HepG2 (cell line): ENCODE results near the gene ZNF292. TPM values are rescaled to one million over a fixed set of nuclear protein-coding genes. Genes with fewer than 3 reads are reported as not detected.

Experiments used
- ATAC-seq: fragments of 200-7000 bp; cut with Tn5 transposase; 3 replicates; pipeline ENCODE4 v1.9.1; 2020; ENCODE audit warnings: mild to moderate bottlenecking, moderate library complexity
- BruUV-seq: library from RNA; stranded (reverse); fragments of 400-500 nt; replicated peaks from 2 replicates; lab custom pipeline; 2021; lab: Mats Ljungman, UMichigan
- CTCF ChIA-PET: fragments of 300-600 bp; formaldehyde crosslinking; extraction: SDS; loops from one replicate; lab custom pipeline; 2021; ENCODE audit warnings: low total read pairs, inconsistent platforms, low intra/inter-chr PET ratio; lab: Yijun Ruan, JAX
- POLR2A ChIA-PET: fragments of 350-600 bp; sonication (Branson Sonifier 250); formaldehyde crosslinking; loops from one replicate; lab custom pipeline; 2020; ENCODE audit warnings: antibody characterized with exemption, inconsistent platforms; lab: Yijun Ruan, JAX
- DNase-seq: peaks from one replicate; pipeline ENCODE4 v3.0.0-alpha.2; 2015; ENCODE audit warnings: low spot score
- FAIRE-seq: peaks from 3 replicates; lab custom pipeline; 2011; peaks lifted over from hg19 to GRCh38; lab: Jason Lieb, UNC
- H2AFZ ChIP-seq: one replicate; pipeline ENCODE4 v1.6.1; 2011; ENCODE audit warnings: low read length, inconsistent platforms
- H3K27ac ChIP-seq: fragments of 300-600 bp; 3 replicates; pipeline ENCODE4 v1.8.0; 2011; ENCODE audit warnings: mixed run types, mild to moderate bottlenecking, mixed read lengths, low read length, inconsistent platforms; ENCODE audit not compliant: insufficient read depth; ENCODE audit errors: extremely low read length
- H3K27me3 ChIP-seq, 2 experiments: fragments of 200-600 bp in 1 of 2; 2 replicates in 1 of 2; 3 replicates in 1 of 2; pipeline versions ENCODE4 v1.6.0 to v1.8.0; 2011; ENCODE audit warnings: low read length in 2 of 2, mild to moderate bottlenecking in 2 of 2, moderate library complexity in 2 of 2, inconsistent platforms in 1 of 2; ENCODE audit not compliant: insufficient read depth in 2 of 2, control insufficient read depth in 1 of 2
- H3K36me3 ChIP-seq, 2 experiments: fragments of 200-600 bp in 1 of 2; replicated peaks in 1 of 2; 2 replicates in 1 of 2; 3 replicates in 1 of 2; pipeline versions ENCODE4 v1.5.1 to v1.8.0; 2011; ENCODE audit warnings: low read length in 2 of 2, inconsistent platforms in 1 of 2; ENCODE audit not compliant: insufficient read depth in 2 of 2, control insufficient read depth in 1 of 2
- H3K4me1 ChIP-seq: 2 replicates; pipeline ENCODE4 v1.5.1; 2012; ENCODE audit warnings: low read length, inconsistent platforms; ENCODE audit not compliant: insufficient read depth
- H3K4me2 ChIP-seq: 2 replicates; pipeline ENCODE4 v1.6.0; 2011; ENCODE audit warnings: low read depth, low read length, inconsistent platforms
- H3K4me3 ChIP-seq, 3 experiments: fragments of 200-600 bp in 1 of 3; sonication (generic), shearing (Covaris generic) in 1 of 3; replicated peaks in 1 of 3; 2 replicates each; pipeline ENCODE4 v1.5.1; 2011 to 2016; ENCODE audit warnings: low read length in 3 of 3, inconsistent platforms in 2 of 3, low read depth in 2 of 3, mild to moderate bottlenecking in 2 of 3, control low read depth in 1 of 3, mixed read lengths in 1 of 3; ENCODE audit not compliant: insufficient read depth in 1 of 3
- H3K79me2 ChIP-seq: one replicate; pipeline ENCODE4 v1.6.1; 2011; ENCODE audit warnings: low read length, inconsistent platforms; ENCODE audit not compliant: insufficient read depth
- H3K9ac ChIP-seq: 2 replicates; pipeline ENCODE4 v1.6.0; 2011; ENCODE audit warnings: mild to moderate bottlenecking, low read depth, low read length, inconsistent platforms; ENCODE audit not compliant: insufficient read depth
- H3K9me3 ChIP-seq: 2 replicates; pipeline ENCODE4 v1.5.1; 2012; ENCODE audit warnings: mild to moderate bottlenecking, low read length
- H4K20me1 ChIP-seq: 2 replicates; pipeline ENCODE4 v1.6.0; 2011; ENCODE audit warnings: inconsistent platforms, mild to moderate bottlenecking, low read length, moderate library complexity; ENCODE audit not compliant: insufficient read depth
- HOXD1 ChIP-seq: sonication (generic); formaldehyde crosslinking; IDR thresholded peaks from 2 replicates; pipeline ENCODE4 v1.5.0; 2020; ENCODE audit warnings: missing genetic modification reagents
- MAFF ChIP-seq: IDR thresholded peaks from 2 replicates; pipeline ENCODE4 v1.6.1; 2011; ENCODE audit warnings: low read depth, low read length, improper control_type of control experiment
- MAFK ChIP-seq, 2 experiments: IDR thresholded peaks in 1 of 2; conservative IDR thresholded peaks in 1 of 2; 2 replicates each; pipeline ENCODE4 v1.6.1; 2011; ENCODE audit warnings: improper control_type of control experiment in 2 of 2, low read length in 2 of 2
- NCOA5 ChIP-seq: sonication (generic); formaldehyde crosslinking; IDR thresholded peaks from 2 replicates; pipeline ENCODE4 v1.4.0; 2020; ENCODE audit warnings: missing genetic modification reagents
- POLR2G ChIP-seq: fragments of 200-400 bp; formaldehyde crosslinking; IDR thresholded peaks from 2 replicates; pipeline ENCODE4 v1.6.1; 2018; ENCODE audit warnings: mild to moderate bottlenecking, low read depth, low read length, moderate library complexity
- RBAK ChIP-seq: sonication (generic); formaldehyde crosslinking; IDR thresholded peaks from 2 replicates; pipeline ENCODE4 v1.5.1; 2020; ENCODE audit warnings: mild to moderate bottlenecking, missing genetic modification reagents
- STAG1 ChIP-seq: sonication (generic); formaldehyde crosslinking; IDR thresholded peaks from 2 replicates; pipeline ENCODE4 v1.4.0; 2020; ENCODE audit warnings: missing genetic modification reagents
- ZNF383 ChIP-seq: sonication (generic); formaldehyde crosslinking; IDR thresholded peaks from 2 replicates; pipeline ENCODE4 v1.4.0; 2020; ENCODE audit warnings: missing genetic modification reagents, mild to moderate bottlenecking, borderline replicate concordance
- WGBS: methylation state at CpG from one replicate; pipeline ENCODE4 v1.1.6; 2017; ENCODE audit warnings: low lambda C conversion rate; 5-methylcytosine and 5-hydroxymethylcytosine counted together
- in situ Hi-C: cut with HindIII; loops from 2 replicates; pipeline ENCODE4 v1.10.0; 2017; ENCODE audit warnings: low pct_unique_long_range_greater_than_20kb; ENCODE audit not compliant: extremely low pct_ligation_motif_present
- intact Hi-C: fragments of 100-400 bp; cut with micrococcal nuclease; formaldehyde crosslinking; loops from one replicate; pipeline ENCODE4 v1.10.0; 2022; ENCODE audit not compliant: unreplicated experiment
- polyA plus RNA-seq, 8 experiments: library from polyadenylated mRNA; depleted of rRNA in 3 of 8; stranded (reverse) in 7 of 8; unstranded in 1 of 8; fragments of >200 nt; fragmentation: Illumina TruSeq in 4 of 8; extraction: Trizol in 4 of 8; gene quantifications; 2 replicates each; pipeline versions ENCODE4 v1.2.1 to v1.2.3, GENCODE V29; 2011 to 2016; ENCODE audit warnings: low read depth in 4 of 8, missing spikeins in 1 of 8, mixed read lengths in 1 of 8; ENCODE audit not compliant: insufficient read depth in 1 of 8
- total RNA-seq, 5 experiments: library from RNA; depleted of rRNA; stranded (reverse); fragments of >200 nt; fragmentation: Illumina TruSeq; extraction: Trizol; gene quantifications; 2 replicates each; pipeline ENCODE4 v1.2.3, GENCODE V29; 2016; ENCODE audit warnings: low read depth in 1 of 5
- TF ChIP-seq, protein P1 (sequence below): sonication (generic); formaldehyde crosslinking; IDR thresholded peaks from 2 replicates; pipeline ENCODE4 v1.8.1; 2022; ENCODE audit warnings: low read depth, mild to moderate bottlenecking, missing genetic modification reagents
- TF ChIP-seq, protein P2 (sequence below): sonication (generic); formaldehyde crosslinking; IDR thresholded peaks from 2 replicates; pipeline ENCODE4 v1.5.0; 2020; ENCODE audit warnings: mild to moderate bottlenecking, missing genetic modification reagents, moderate library complexity

Gene ZNF292
- total and polyA plus RNA-seq, 2 of the 13 experiments (the other 11 are each of a cell fraction or from before 2014, with no cell fraction given) = 9.9 to 12.8 TPM

DNA sequence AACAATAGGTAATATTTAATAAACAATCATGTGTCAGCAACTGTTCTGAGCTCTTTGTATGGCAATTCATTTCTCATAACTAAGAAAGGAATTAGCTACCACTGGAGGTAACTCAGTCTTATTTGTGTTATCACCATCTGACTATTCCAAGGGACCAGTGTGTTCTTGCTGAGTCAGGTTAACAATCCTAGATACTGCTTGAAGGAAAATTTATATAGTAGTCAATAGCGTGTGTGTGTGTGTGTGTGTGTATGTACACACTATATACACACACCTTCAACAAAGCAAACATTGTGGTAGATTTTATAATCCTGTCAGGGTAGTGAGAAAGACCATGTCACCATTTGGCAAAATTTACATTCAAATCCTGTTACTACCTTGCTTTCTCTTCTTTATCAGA lies 121.3 kb downstream of the ZNF292 start:
- Histone ChIP-seq H3K27me3 (no peaks in the 10 kb centered on the region), H2AFZ (no peak overlapping the region), H3K4me2 (no peak overlapping the region), H3K27ac (no peak overlapping the region), H3K4me1 (no peaks in the 10 kb centered on the region), H3K9me3 (no peaks in the 10 kb centered on the region)
- no peak for FAIRE-seq
- BruUV-seq = no TSS peak
- CTCF ChIA-PET = no interaction called here
- no peak for DNase-seq
- peak; percentile 72 to 81 for TF ChIP-seq MAFK (conservative IDR thresholded peaks at IDR 0.05 in 1 of 2, IDR thresholded peaks at IDR 0.05 in 1 of 2; ENCODE audit: low read length in 2 of 2)
- TF ChIP-seq HOXD1 = no peak
- TF ChIP-seq MAFF = peak; percentile 73
- TF ChIP-seq, protein P1, sequence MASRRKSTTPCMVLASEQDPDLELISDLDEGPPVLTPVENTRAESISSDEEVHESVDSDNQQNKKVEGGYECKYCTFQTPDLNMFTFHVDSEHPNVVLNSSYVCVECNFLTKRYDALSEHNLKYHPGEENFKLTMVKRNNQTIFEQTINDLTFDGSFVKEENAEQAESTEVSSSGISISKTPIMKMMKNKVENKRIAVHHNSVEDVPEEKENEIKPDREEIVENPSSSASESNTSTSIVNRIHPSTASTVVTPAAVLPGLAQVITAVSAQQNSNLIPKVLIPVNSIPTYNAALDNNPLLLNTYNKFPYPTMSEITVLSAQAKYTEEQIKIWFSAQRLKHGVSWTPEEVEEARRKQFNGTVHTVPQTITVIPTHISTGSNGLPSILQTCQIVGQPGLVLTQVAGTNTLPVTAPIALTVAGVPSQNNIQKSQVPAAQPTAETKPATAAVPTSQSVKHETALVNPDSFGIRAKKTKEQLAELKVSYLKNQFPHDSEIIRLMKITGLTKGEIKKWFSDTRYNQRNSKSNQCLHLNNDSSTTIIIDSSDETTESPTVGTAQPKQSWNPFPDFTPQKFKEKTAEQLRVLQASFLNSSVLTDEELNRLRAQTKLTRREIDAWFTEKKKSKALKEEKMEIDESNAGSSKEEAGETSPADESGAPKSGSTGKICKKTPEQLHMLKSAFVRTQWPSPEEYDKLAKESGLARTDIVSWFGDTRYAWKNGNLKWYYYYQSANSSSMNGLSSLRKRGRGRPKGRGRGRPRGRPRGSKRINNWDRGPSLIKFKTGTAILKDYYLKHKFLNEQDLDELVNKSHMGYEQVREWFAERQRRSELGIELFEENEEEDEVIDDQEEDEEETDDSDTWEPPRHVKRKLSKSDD (CRISPR knock-in tag) = no peak
- TF ChIP-seq, all 625 proteins: peak for 2
- no peak overlapping the region for H3K9ac ChIP-seq
- 18% methylated on average over 1 of the region's 1 CpG for WGBS
- no peaks in the 10 kb centered on the region for H4K20me1 ChIP-seq
- no peak overlapping the region for H3K4me3 ChIP-seq
- POLR2A ChIA-PET = no interaction called here
- in situ Hi-C loops (no loop called here), intact Hi-C loops (loop anchor here (2.0 kb wide), 1 partner anchor 114 kb away; no protein-coding TSS in a partner anchor)
- no peaks in the 10 kb centered on the region for H3K79me2 ChIP-seq
- ATAC-seq = no peak
- H3K36me3 ChIP-seq = no peaks in the 10 kb centered on the region

GRCh38 chr6:87277123-87277522 lies 121.8 kb downstream of the ZNF292 start:
- DNase-seq (peak; percentile 22), ATAC-seq (peak; percentile 56), FAIRE-seq (no peak)
- Histone ChIP-seq H3K4me2 (no peak overlapping the region), H3K9me3 (no peaks in the 10 kb centered on the region), H3K27me3 (no peaks in the 10 kb centered on the region), H3K36me3 (no peaks in the 10 kb centered on the region), H3K27ac (no peak overlapping the region), H2AFZ (no peak overlapping the region), H3K4me1 (no peaks in the 10 kb centered on the region), H3K79me2 (no peaks in the 10 kb centered on the region), H3K4me3 (no peak overlapping the region), H4K20me1 (no peaks in the 10 kb centered on the region), H3K9ac (no peak overlapping the region)
- CTCF ChIA-PET = no interaction called here
- in situ Hi-C loops (no loop called here), intact Hi-C loops (loop anchor here (2.0 kb wide), 1 partner anchor 114 kb away; no protein-coding TSS in a partner anchor)
- POLR2A ChIA-PET = no interaction called here
- no TSS peak for BruUV-seq
- peak; percentile 62 for TF ChIP-seq STAG1 (CRISPR knock-in tag)
- TF ChIP-seq, protein P2, sequence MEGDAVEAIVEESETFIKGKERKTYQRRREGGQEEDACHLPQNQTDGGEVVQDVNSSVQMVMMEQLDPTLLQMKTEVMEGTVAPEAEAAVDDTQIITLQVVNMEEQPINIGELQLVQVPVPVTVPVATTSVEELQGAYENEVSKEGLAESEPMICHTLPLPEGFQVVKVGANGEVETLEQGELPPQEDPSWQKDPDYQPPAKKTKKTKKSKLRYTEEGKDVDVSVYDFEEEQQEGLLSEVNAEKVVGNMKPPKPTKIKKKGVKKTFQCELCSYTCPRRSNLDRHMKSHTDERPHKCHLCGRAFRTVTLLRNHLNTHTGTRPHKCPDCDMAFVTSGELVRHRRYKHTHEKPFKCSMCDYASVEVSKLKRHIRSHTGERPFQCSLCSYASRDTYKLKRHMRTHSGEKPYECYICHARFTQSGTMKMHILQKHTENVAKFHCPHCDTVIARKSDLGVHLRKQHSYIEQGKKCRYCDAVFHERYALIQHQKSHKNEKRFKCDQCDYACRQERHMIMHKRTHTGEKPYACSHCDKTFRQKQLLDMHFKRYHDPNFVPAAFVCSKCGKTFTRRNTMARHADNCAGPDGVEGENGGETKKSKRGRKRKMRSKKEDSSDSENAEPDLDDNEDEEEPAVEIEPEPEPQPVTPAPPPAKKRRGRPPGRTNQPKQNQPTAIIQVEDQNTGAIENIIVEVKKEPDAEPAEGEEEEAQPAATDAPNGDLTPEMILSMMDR (CRISPR knock-in tag) = peak; percentile 37
- no peak for TF ChIP-seq RBAK (CRISPR knock-in tag)
- TF ChIP-seq POLR2G = no peak
- no peak for TF ChIP-seq NCOA5 (CRISPR knock-in tag)
- no peak for TF ChIP-seq ZNF383 (CRISPR knock-in tag)
